Caco-2 (cell line): ENCODE results near the gene KLF17. TPM values are rescaled to one million over a fixed set of nuclear protein-coding genes. Genes with fewer than 3 reads are reported as not detected.

ENCODE experiments used
- BruUV-seq: library from RNA; stranded (reverse); fragments of 400-500 nt; replicated peaks from 2 replicates; lab custom pipeline; 2021; lab: Mats Ljungman, UMichigan
- CTCF ChIA-PET: fragments of 300-600 bp; sonication (Branson Sonifier 250); formaldehyde crosslinking; loops from one replicate; lab custom pipeline; 2022; ENCODE audit warnings: antibody characterized with exemption; lab: Charles Lee
- POLR2A ChIA-PET: fragments of 300-600 bp; sonication (Branson Sonifier 250); formaldehyde crosslinking; loops from one replicate; lab custom pipeline; 2022; ENCODE audit warnings: antibody characterized with exemption; lab: Charles Lee
- DNase-seq, 2 experiments: peaks; one replicate each; pipeline versions ENCODE4 v3.0.0 to v3.0.0-alpha.2; 2020 to 2022
- H3K27me3 ChIP-seq: replicated peaks from 2 replicates; pipeline ENCODE4 v1.6.0; 2011; ENCODE audit warnings: low read length; ENCODE audit not compliant: control insufficient read depth, insufficient read depth
- H3K36me3 ChIP-seq: 2 replicates; pipeline ENCODE4 v1.5.1; 2011; ENCODE audit warnings: low read length; ENCODE audit not compliant: control insufficient read depth, insufficient read depth
- H3K4me1 ChIP-seq: fragments of 250-450 bp; sonication (Bioruptor Pico); 2 replicates; pipeline ENCODE4 v1.5.1; 2020; ENCODE audit warnings: mild to moderate bottlenecking
- H3K4me3 ChIP-seq: 2 replicates; pipeline ENCODE4 v1.5.1; 2011; ENCODE audit warnings: low read depth, mild to moderate bottlenecking, control low read depth, low read length
- H3K9me3 ChIP-seq: fragments of 250-450 bp; sonication (Bioruptor Pico); 2 replicates; pipeline ENCODE4 v1.5.1; 2020; ENCODE audit warnings: mild to moderate bottlenecking, moderate library complexity
- H3K27ac Mint-ChIP-seq: one replicate; pipeline ENCODE4 v1.8.0; 2022; ENCODE audit warnings: mixed read lengths; ENCODE audit not compliant: unreplicated experiment
- H3K27me3 Mint-ChIP-seq: one replicate; pipeline ENCODE4 v1.8.0; 2022; ENCODE audit warnings: mixed read lengths; ENCODE audit not compliant: insufficient read depth, unreplicated experiment
- H3K36me3 Mint-ChIP-seq: one replicate; pipeline ENCODE4 v1.8.0; 2022; ENCODE audit warnings: mild to moderate bottlenecking, mixed read lengths; ENCODE audit not compliant: insufficient read depth, unreplicated experiment
- H3K4me1 Mint-ChIP-seq: one replicate; pipeline ENCODE4 v1.8.0; 2022; ENCODE audit warnings: low read depth, mixed read lengths; ENCODE audit not compliant: unreplicated experiment
- H3K4me3 Mint-ChIP-seq: one replicate; pipeline ENCODE4 v1.8.0; 2022; ENCODE audit warnings: mild to moderate bottlenecking, moderate library complexity, mixed read lengths; ENCODE audit not compliant: unreplicated experiment
- H3K9me3 Mint-ChIP-seq: one replicate; pipeline ENCODE4 v1.8.0; 2022; ENCODE audit warnings: mixed read lengths; ENCODE audit not compliant: unreplicated experiment
- CTCF ChIP-seq, 2 experiments: fragments of 200-600 bp in 1 of 2; IDR thresholded peaks; 1 replicate in 1 of 2; 2 replicates in 1 of 2; pipeline versions ENCODE4 v1.5.1 to v1.8.0; 2011 to 2022; ENCODE audit warnings: antibody characterized with exemption in 1 of 2, control low read depth in 1 of 2, inconsistent platforms in 1 of 2, low read depth in 1 of 2, low read length in 1 of 2, mild to moderate bottlenecking in 1 of 2, moderate library complexity in 1 of 2; ENCODE audit not compliant: insufficient read depth in 1 of 2, severe bottlenecking in 1 of 2, unreplicated experiment in 1 of 2
- intact Hi-C: fragments of 100-400 bp; cut with micrococcal nuclease; formaldehyde crosslinking; loops from one replicate; pipeline ENCODE4 v1.10.0; 2022; ENCODE audit not compliant: unreplicated experiment
- total RNA-seq: library from RNA; stranded (reverse); gene quantifications from 2 replicates; pipeline ENCODE4 v1.2.3, GENCODE V29; 2022

The KLF17 gene
- total RNA-seq, 1 experiment from 2014 or later = not detected

- Histone ChIP-seq H3K9me3 (no peaks in the 10 kb centered on the region), H3K4me1 (no peaks in the 10 kb centered on the region; the same call in 1 of the 2 replicates), H3K4me3 (no peak overlapping the region), H3K27me3 (no peaks in the 10 kb centered on the region), H3K36me3 (no peaks in the 10 kb centered on the region)
- POLR2A ChIA-PET = no interaction called here
- Mint-ChIP-seq H3K27ac (no peak overlapping the region), H3K36me3 (no peaks in the 10 kb centered on the region), H3K9me3 (peaks cover 9% of the 10 kb centered on the region), H3K27me3 (peaks cover 5% of the 10 kb centered on the region), H3K4me1 (no peaks in the 10 kb centered on the region), H3K4me3 (no peak overlapping the region)
- no peak for TF ChIP-seq CTCF (IDR thresholded peaks at IDR 0.05; ENCODE audit: insufficient read depth in 1 of 2, low read depth in 1 of 2, low read length in 1 of 2, severe bottlenecking in 1 of 2, unreplicated experiment in 1 of 2)
- intact Hi-C loops = no loop called here
- CTCF ChIA-PET = no interaction called here
- BruUV-seq = no TSS peak
- no peak for DNase-seq
Measured at GRCh38 chr1:44151332-44151731, 32.7 kb downstream of the KLF17 start.

- POLR2A ChIA-PET = no interaction called here
Measured at GRCh38 chr1:44151808-44152207, 33.2 kb downstream of the KLF17 start.

GRCh38 chr1:44152692-44153091, 34.1 kb downstream of the KLF17 start:
- no peaks in the 10 kb centered on the region for H3K9me3 ChIP-seq
- intact Hi-C loops = no loop called here
- no peak for DNase-seq
- H3K36me3 ChIP-seq = no peaks in the 10 kb centered on the region
- no peaks in the 10 kb centered on the region for H3K4me1 Mint-ChIP-seq
- BruUV-seq = no TSS peak
- H3K9me3 Mint-ChIP-seq = peaks cover 4% of the 10 kb centered on the region
- no peak overlapping the region for H3K27ac Mint-ChIP-seq
- CTCF ChIA-PET = no interaction called here
- no peak for TF ChIP-seq CTCF (IDR thresholded peaks at IDR 0.05; ENCODE audit: insufficient read depth in 1 of 2, low read depth in 1 of 2, low read length in 1 of 2, severe bottlenecking in 1 of 2, unreplicated experiment in 1 of 2)
- no peaks in the 10 kb centered on the region for H3K27me3 ChIP-seq
- H3K4me1 ChIP-seq = no peaks in the 10 kb centered on the region; the same call in 1 of the 2 replicates
- peaks cover 3% of the 10 kb centered on the region for H3K27me3 Mint-ChIP-seq
- no peak overlapping the region for H3K4me3 ChIP-seq
- H3K4me3 Mint-ChIP-seq = no peak overlapping the region
- POLR2A ChIA-PET = no interaction called here
- H3K36me3 Mint-ChIP-seq = no peaks in the 10 kb centered on the region

More at GRCh38 chr1:44151808-44152207, 33.2 kb downstream of the KLF17 start:
- Histone ChIP-seq H3K4me1 (no peaks in the 10 kb centered on the region; the same call in 1 of the 2 replicates), H3K36me3 (no peaks in the 10 kb centered on the region), H3K27me3 (no peaks in the 10 kb centered on the region), H3K9me3 (no peaks in the 10 kb centered on the region), H3K4me3 (no peak overlapping the region)
- peaks cover 5% of the 10 kb centered on the region for H3K27me3 Mint-ChIP-seq
- DNase-seq = no peak
- no peak overlapping the region for H3K27ac Mint-ChIP-seq
- TF ChIP-seq CTCF (IDR thresholded peaks at IDR 0.05; ENCODE audit: insufficient read depth in 1 of 2, low read depth in 1 of 2, low read length in 1 of 2, severe bottlenecking in 1 of 2, unreplicated experiment in 1 of 2) = no peak
- H3K9me3 Mint-ChIP-seq = peaks cover 9% of the 10 kb centered on the region
- no TSS peak for BruUV-seq
- no peak overlapping the region for H3K4me3 Mint-ChIP-seq
- intact Hi-C loops = no loop called here
- no peaks in the 10 kb centered on the region for H3K36me3 Mint-ChIP-seq
- CTCF ChIA-PET = no interaction called here
- no peaks in the 10 kb centered on the region for H3K4me1 Mint-ChIP-seq
